ENCODE results near the gene KCNQ1.

The KCNQ1 gene

DNA sequence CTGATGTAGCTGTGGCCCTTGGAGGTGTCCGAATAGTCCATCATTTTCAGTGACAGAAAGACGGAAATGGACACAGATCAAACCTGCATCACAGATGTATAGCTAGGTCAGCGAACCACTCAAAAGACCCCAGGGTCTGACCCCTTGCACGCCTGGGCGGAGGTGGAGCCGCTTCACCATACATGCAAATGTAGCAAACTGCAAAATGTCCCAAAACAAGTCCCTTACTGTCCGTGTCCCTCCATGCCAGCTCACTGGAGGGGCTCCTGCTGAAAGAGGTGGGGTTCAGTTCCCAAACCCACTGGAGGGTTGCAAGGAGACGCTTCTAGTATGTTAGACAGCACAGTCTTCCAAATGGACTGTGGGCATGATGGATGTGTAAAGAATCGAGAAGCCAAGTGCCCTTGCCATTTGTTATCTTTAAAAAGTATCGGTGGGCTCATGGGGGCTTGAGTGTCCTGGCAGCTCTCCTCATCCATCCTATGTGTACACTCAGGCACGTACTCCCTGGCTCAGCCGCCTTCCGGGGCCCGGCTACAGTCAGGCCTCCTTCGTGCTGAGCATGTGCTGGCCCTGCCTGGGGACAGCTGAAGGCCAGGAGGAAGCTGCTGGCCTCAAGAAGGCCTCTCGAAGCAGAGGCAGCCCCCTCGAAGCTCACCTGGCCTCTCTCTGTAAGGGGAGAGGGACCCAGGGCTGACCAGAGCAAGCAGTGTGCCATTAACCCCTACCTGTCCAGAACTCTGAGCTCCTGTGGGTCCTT lies 275.2 kb downstream of the KCNQ1 start:
- no peak for DNase-seq (ENCODE audit: low read depth, low spot score)
- no peak overlapping the region for H3K4me3 ChIP-seq (ENCODE audit: low read length)

GRCh38 chr11:2721210-2721916 lies 276.6 kb downstream of the KCNQ1 start:
- DNase-seq (ENCODE audit: low read depth, low spot score): no peak

GRCh38 chr11:2722955-2723354 lies 278.1 kb downstream of the KCNQ1 start:
- no peak overlapping the region for H3K4me3 ChIP-seq (ENCODE audit: low read length)
- no peak for DNase-seq (ENCODE audit: low read depth, low spot score)

More at GRCh38 chr11:2721210-2721916, 276.6 kb downstream of the KCNQ1 start:
- H3K4me3 ChIP-seq (ENCODE audit: low read length): no peak overlapping the region

DNA sequence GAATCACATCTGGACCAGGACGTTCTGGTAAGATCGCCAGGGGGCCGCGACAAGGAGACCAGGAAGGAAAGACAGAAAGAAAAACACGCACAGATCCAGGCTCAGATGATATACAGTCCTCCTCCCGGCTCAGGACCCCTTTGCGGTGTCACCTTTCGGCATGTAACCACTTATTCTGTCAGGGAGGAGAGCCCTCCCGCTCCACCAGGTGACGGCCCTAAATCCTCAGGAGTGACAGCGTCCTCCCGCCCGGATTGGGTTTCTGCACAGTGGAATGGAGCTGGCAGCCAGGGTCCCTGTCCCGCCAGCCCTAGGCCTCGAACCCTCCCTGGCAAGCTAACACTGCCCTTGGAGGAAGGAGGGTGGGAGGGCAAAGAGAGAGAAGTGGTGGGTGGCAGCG lies 279.3 kb downstream of the KCNQ1 start:
- no peak for DNase-seq (ENCODE audit: low read depth, low spot score)
- no peak overlapping the region for H3K4me3 ChIP-seq (ENCODE audit: low read length)

GRCh38 chr11:2724653-2725367 lies 280.0 kb downstream of the KCNQ1 start:
- no peak for DNase-seq (ENCODE audit: low read depth, low spot score)
- no peak overlapping the region for H3K4me3 ChIP-seq (ENCODE audit: low read length)

DNA sequence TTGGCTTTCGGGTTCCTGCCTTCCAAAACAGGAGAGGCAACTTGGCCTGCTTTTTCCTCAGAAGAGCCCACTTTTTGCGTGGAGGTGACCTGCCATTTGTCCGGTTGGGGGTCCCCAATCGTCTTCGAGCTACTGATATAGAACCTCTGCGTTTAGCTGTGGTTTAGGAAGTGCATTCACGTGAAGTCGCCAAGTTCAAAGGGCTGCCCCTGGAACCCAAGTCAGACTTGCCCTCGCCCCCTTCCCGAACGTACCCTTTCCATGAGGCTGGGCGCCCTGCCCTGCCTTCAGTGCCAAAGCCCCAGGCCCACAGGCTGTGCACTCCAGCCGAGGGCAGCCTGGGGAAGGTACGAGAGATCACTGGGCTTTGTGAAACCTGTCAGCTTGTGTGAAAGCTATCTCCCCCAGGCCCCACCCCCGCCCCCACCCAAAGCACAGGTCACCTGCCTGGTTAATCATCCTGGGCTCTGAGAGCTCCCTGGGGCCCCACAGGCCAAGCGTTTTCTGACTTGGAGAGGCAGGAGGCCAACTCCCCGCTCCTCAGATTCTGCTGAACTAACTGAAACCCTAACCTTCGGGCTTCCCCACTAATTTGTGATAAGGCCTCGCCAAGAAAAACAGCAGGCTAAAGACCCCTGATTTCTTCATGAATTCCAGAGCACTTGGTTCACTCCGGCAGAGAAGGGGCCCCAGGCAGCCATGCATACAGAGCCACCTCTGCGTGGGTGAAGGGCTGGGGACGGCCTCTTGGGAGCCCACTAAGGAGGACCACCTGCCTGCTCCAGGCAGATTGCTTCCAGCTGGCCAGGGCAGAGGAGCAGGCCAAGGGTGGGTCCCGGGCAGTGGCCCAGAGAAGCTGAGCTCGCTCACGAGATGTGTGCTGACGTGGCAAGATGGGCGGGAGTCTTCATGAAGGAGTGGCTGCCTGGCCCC lies 280.8 kb downstream of the KCNQ1 start:
- H3K4me3 ChIP-seq (ENCODE audit: low read length): no peak overlapping the region
- no peak for DNase-seq (ENCODE audit: low read depth, low spot score)

GRCh38 chr11:2726964-2727363 lies 282.2 kb downstream of the KCNQ1 start:
- no peak for DNase-seq (ENCODE audit: low read depth, low spot score)
- H3K4me3 ChIP-seq (ENCODE audit: low read length): no peak overlapping the region

DNA sequence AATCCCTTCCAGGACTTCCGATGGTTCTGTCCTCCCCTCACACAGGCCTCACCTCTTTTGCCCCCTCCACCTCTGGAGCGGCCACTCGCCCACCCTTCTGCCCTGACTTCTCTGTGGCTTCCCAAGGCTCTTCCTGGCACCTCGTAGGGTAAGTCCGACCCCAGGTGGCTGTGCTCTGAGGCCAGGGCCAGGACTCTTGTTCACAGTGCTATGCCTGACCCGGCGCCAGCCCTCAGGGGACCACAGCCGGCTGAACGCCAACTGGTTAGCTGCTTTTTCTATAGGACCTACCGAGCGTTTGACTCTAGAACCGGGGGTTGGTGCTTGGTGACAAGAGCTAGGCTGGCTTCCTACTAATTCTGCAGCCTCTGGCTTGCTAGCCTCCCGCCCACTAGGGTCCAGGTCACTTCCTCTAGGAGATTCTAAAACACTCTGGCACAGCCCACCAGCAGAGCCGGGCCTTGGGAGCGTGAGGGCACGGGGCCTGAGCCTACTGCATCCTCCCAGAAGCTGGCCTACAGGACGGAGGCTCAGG lies 283.4 kb downstream of the KCNQ1 start:
- H3K4me3 ChIP-seq (ENCODE audit: low read length): no peak overlapping the region
- DNase-seq (ENCODE audit: low read depth, low spot score): no peak

- no peak overlapping the region for H3K4me3 ChIP-seq (ENCODE audit: low read length)
- no peak for DNase-seq (ENCODE audit: low read depth, low spot score)
Measured at GRCh38 chr11:2728663-2729332, 284.0 kb downstream of the KCNQ1 start.

GRCh38 chr11:2729841-2730240 lies 285.0 kb downstream of the KCNQ1 start:
- no peak overlapping the region for H3K4me3 ChIP-seq (ENCODE audit: low read length)
- no peak for DNase-seq (ENCODE audit: low read depth, low spot score)

- DNase-seq (ENCODE audit: low read depth, low spot score): no peak
- H3K4me3 ChIP-seq (ENCODE audit: low read length): no peak overlapping the region
Measured at GRCh38 chr11:2730272-2731129, 285.7 kb downstream of the KCNQ1 start.

- DNase-seq (ENCODE audit: low read depth, low spot score): no peak
- H3K4me3 ChIP-seq (ENCODE audit: low read length): no peak overlapping the region
Measured at GRCh38 chr11:2731130-2732125, 286.6 kb downstream of the KCNQ1 start.

DNA sequence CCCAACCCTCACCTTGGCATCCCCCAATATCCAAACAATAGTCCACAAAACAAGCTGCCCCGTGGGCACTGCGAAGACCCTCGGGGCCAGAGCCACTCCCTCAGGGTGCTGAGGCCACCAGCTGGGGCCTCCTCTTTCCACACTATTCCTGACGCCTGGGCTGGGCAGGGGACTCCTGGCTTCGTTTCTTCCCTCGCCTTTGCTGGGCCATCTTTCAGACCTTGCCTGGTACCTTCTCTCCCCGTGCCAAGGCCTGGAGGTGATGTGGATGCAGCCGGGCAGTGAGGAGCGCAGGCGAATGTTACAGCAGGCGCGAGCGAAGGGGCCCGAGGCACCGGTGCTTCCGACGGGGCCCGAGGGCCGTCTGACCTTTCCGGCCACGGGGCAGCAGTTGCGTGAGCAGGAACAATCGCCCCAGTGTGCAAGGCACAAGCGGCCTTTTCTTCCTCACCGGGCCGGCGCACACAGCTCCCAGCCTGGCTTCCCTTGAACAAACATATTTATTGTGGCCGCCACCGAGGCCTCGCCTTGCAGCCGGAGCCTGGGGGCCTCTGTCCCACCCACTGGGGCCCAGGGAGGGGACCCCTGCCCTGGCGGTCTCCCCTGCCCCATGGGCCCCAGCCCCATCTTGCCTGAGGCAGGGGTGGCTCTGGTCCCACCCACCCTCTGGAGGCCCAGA lies 287.6 kb downstream of the KCNQ1 start:
- DNase-seq (ENCODE audit: low read depth, low spot score): no peak

GRCh38 chr11:2732940-2733628 lies 288.3 kb downstream of the KCNQ1 start:
- no peak overlapping the region for H3K4me3 ChIP-seq (ENCODE audit: low read length)
- no peak for DNase-seq (ENCODE audit: low read depth, low spot score)

More for the DNA sequence above, 287.6 kb downstream of the KCNQ1 start:
- no peak overlapping the region for H3K4me3 ChIP-seq (ENCODE audit: low read length)
